ENCODE measurements around the gene REEP3. TPM values are rescaled to one million over a fixed set of nuclear protein-coding genes. Genes with fewer than 3 reads are reported as not detected.
A peak's percentile ranks its signal among the peaks of the same experiment; 100 is the strongest.

The REEP3 gene
- total RNA-seq, 4 donors from 2014 or later, result 27.5 to 32.5 (median 30.4) TPM

DNA sequence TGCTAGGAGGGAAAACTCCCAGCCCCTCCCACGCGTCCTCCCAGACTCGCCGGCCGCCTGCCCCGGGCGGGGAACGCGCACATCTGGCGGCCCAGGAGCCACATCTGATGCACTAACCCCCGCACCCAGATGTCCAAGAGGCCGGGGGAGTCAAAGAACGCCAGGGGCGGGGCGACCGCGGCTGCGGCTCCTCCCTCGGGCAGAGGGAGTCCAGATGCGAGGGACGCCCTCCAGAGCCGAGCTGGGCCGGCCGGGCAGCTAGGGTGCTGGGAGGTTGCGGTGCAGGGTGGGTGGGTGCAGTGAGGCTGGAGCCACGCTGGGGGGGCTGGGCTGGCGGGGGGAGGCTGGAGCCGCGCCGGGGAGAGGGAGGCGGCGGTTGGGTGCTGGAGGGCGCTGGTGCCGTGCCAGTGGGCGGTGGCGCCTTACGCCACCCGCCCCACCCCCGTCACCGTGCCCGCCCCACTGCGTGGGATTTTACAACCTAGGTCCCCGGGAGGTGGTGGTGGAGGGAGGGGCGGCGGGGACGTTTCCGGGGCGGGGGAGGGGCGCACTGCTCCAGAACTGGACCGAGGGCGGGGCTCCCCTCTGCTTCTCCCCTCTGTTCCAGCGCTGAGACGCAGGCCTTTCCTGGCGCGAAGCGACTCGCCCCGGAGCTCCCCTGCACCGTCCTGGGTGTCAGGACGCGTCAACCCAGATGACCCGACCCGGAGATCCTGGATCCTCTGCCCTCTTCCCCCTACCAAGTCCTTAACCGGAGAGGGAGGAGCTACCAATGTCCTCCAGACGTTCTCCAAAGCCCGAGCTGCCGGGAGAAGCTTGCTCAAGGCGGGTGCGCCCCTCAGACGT lies 109.1 kb downstream of the REEP3 start:
- intact Hi-C loops (cut with DNase I), result loop anchor here (5.0 kb wide), 1 partner anchor 82 kb away; no protein-coding TSS in a partner anchor
- Histone ChIP-seq H3K27ac (peak overlapping the region; percentile 93 to 98 (median 98)), H3K4me3 (peak overlapping the region; percentile 62 to 78 (median 69)), H3K9me3 (no peaks in the 10 kb centered on the region), H3K27me3 (no peaks in the 10 kb centered on the region), H3K4me1 (peaks cover 10 to 41% (median 18%) of the 10 kb centered on the region in 3 donors), H3K36me3 (no peaks in the 10 kb centered on the region)
- peak; percentile 38 for DNase-seq
- 0% methylated on average over 6 to 13 of the region's 70 CpGs for WGBS, 2 donors
- peak in 2 of 4 donors; percentile 47 to 71 for TF ChIP-seq POLR2A (IDR thresholded peaks at IDR 0.05)
- TF ChIP-seq, protein P1, sequence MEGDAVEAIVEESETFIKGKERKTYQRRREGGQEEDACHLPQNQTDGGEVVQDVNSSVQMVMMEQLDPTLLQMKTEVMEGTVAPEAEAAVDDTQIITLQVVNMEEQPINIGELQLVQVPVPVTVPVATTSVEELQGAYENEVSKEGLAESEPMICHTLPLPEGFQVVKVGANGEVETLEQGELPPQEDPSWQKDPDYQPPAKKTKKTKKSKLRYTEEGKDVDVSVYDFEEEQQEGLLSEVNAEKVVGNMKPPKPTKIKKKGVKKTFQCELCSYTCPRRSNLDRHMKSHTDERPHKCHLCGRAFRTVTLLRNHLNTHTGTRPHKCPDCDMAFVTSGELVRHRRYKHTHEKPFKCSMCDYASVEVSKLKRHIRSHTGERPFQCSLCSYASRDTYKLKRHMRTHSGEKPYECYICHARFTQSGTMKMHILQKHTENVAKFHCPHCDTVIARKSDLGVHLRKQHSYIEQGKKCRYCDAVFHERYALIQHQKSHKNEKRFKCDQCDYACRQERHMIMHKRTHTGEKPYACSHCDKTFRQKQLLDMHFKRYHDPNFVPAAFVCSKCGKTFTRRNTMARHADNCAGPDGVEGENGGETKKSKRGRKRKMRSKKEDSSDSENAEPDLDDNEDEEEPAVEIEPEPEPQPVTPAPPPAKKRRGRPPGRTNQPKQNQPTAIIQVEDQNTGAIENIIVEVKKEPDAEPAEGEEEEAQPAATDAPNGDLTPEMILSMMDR (IDR thresholded peaks at IDR 0.05), result no peak

DNA sequence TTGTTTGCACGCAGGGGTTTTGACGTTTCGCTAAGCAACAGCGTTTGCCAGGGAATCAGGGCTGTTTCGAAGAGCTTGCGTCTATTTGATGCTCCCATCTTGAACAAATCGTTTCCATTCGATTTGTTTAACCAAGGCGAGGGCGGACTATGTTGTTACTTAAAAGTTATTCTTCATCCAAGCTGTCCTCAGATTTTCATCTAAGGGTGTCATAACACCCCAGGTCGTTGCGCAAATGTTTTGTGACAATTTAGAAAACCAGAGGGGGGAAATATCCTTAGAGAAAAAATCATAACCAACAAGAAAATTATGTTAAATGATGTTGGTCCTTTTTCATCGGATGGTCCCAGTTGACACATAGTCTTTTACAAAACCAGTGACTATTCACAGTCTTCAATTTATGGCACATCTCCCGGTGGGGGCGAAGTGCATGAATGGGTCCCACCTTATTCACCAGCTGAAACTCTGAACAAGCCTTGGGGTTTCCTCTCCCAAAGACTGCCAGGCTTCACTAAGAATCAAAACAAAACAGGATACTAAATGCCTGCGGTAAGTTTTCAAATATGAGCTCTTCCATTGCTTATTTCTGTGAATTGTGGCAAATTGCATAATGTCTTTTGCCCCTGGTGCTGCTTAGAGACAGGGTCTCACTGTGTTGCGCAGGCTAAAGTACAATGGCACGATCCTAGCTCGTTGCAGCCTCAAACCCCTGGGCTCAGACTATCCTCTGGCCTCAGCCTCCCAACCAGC lies 109.9 kb downstream of the REEP3 start:
- Histone ChIP-seq H3K4me1 (peaks cover 10 to 41% (median 18%) of the 10 kb centered on the region in 3 donors), H3K36me3 (no peaks in the 10 kb centered on the region), H3K9me3 (no peaks in the 10 kb centered on the region), H3K27me3 (no peaks in the 10 kb centered on the region), H3K4me3 (peak overlapping the region; percentile 62 to 78 (median 69)), H3K27ac (peak overlapping the region; percentile 93 to 98 (median 98))
- no peak for TF ChIP-seq POLR2A (IDR thresholded peaks at IDR 0.05)
- TF ChIP-seq, protein P1 (IDR thresholded peaks at IDR 0.05), result no peak
- intact Hi-C loops (cut with DNase I), result loop anchor here (5.0 kb wide), 1 partner anchor 81 kb away; no protein-coding TSS in a partner anchor
- 19% methylated on average over 19 of the region's 19 CpGs for WGBS, 2 donors
- DNase-seq, result no peak

DNA sequence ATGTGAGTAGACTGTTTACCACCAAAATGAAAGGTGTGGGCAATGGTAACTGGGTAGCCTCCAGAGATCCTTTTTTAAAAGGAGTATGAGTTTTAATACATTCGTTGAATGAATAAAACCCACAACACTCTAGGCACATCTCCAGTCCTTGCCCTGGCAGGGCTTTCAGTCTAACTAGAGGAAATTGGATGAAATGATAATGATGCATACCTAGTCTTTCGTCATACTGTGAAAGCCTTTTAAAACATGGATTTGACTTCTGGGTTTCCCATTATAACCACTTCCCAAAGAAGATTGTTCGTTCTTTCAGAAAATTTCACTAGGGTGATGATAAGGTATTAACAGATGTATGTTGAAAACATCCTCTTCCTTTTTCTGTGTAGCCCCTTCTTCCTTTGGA lies 110.8 kb downstream of the REEP3 start:
- intact Hi-C loops (cut with DNase I), result loop anchor here (5.0 kb wide), 1 partner anchor 80 kb away; no protein-coding TSS in a partner anchor
- Histone ChIP-seq H3K27ac (peak overlapping the region in 3 of 4 donors; percentile 93 to 98 (median 97)), H3K36me3 (no peaks in the 10 kb centered on the region), H3K9me3 (no peaks in the 10 kb centered on the region), H3K4me3 (no peak overlapping the region), H3K27me3 (no peaks in the 10 kb centered on the region), H3K4me1 (peaks cover 10 to 41% (median 18%) of the 10 kb centered on the region in 3 donors)
- DNase-seq, result no peak
- TF ChIP-seq, protein P1 (IDR thresholded peaks at IDR 0.05), result no peak
- no peak for TF ChIP-seq POLR2A (IDR thresholded peaks at IDR 0.05)
- WGBS, 2 donors, result 31 to 54% methylated on average over 3 of the region's 3 CpGs

DNA sequence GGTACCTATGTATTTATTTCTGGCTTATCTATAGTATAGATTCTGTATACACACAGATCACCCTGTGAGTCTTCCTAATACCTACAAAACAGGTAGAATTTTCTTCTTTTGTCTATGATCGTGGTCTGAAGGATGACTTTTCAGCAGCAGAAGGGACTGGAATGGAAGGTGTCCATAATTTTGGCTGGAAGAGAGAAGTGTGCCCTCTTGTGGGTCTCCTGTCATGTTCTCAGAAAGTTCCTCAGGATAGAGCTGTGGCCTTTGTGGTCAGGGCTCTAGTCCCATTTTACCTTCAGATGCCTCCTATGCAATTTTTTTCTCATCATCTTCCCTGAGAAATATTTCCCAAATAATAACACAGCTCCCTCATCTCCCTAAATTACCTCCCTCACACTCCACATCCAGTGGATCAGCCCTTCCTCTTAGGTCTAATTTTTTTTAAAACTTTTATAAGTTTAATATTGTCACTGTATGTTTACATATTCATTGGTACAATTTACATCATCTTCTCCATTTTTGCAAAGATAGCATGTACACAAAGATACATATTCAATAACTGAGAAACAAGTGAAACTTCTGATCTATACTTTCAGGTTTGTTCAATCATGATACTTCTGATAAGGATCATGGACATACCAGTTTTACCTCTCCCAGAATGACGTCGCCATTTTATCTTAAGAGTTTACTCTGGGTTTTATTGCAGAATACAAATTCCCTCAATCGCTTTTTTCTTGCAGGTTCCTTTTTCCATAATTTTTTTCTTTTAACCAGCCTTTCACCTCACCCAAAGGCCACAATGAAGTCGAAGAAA lies 112.7 kb downstream of the REEP3 start:
- no peak overlapping the region for H3K27ac ChIP-seq
- no peaks in the 10 kb centered on the region for H3K9me3 ChIP-seq
- H3K4me1 ChIP-seq, result peaks cover 5 to 26% (median 7%) of the 10 kb centered on the region in 3 donors
- no peak overlapping the region for H3K4me3 ChIP-seq
- no peaks in the 10 kb centered on the region for H3K27me3 ChIP-seq
- 72 to 74% methylated on average over 5 of the region's 5 CpGs for WGBS, 2 donors
- TF ChIP-seq POLR2A (IDR thresholded peaks at IDR 0.05), result no peak
- TF ChIP-seq, protein P1 (IDR thresholded peaks at IDR 0.05), result peak in 2 of 6 experiments; percentile 36 to 53
- no peak for DNase-seq
- H3K36me3 ChIP-seq, result no peaks in the 10 kb centered on the region
- intact Hi-C loops (cut with DNase I), result loop anchor here (5.0 kb wide), 1 partner anchor 78 kb away; no protein-coding TSS in a partner anchor
